ENCODE data around the gene TDRD12. TPM values are rescaled to one million over a fixed set of nuclear protein-coding genes. Genes with fewer than 3 reads are reported as not detected.

The TDRD12 gene
- 0.10 to 0.48 TPM (median 0.12 TPM) in 5 replicates for total RNA-seq (2022; extraction: Qiagen RNA extraction; ENCODE audit: low read depth)

GRCh38 chr19:32719611-32720059, at the start of gene TDRD12:
TDRD12 (plus strand) TSS chr19:32719767; CDS start chr19:32720073, 306 bp downstream.

GRCh38 chr19:32674931-32675719, 44.4 kb upstream of the TDRD12 start, which contains the start of gene ANKRD27:
ANKRD27 (minus strand) TSS chr19:32675180; CDS start chr19:32659015, 16,165 bp downstream.

GRCh38 chr19:32675720-32676185, 43.8 kb upstream of the TDRD12 start, which contains the start of gene RGS9BP:
RGS9BP (plus strand) TSS chr19:32675848; CDS start chr19:32676264, 416 bp downstream.

GRCh38 chr19:32691291-32691951, 28.1 kb upstream of the TDRD12 start, which contains the start of gene NUDT19:
NUDT19 (plus strand) TSS chr19:32691821; CDS start chr19:32691961, 140 bp downstream.

GRCh38 chr19:32869369-32869965, 149.9 kb downstream of the TDRD12 start, which contains the start of gene SLC7A9:
SLC7A9 (minus strand) TSS chr19:32869767; CDS start chr19:32868534, 1,233 bp downstream.

Other genes starting within 250 kb of the TDRD12 start
- 425 to 472 TPM (median 439 TPM) in 5 replicates for gene PDCD5, start 138.6 kb upstream of the TDRD12 start, total RNA-seq (2022; extraction: Qiagen RNA extraction; ENCODE audit: low read depth)
- 30.4 to 42.9 TPM (median 40.8 TPM) in 5 replicates for gene ANKRD27, start 44.6 kb upstream of the TDRD12 start, total RNA-seq (2022; extraction: Qiagen RNA extraction; ENCODE audit: low read depth)
- 0.26 to 0.47 TPM (median 0.30 TPM) in 5 replicates for gene RGS9BP, start 43.9 kb upstream of the TDRD12 start, total RNA-seq (2022; extraction: Qiagen RNA extraction; ENCODE audit: low read depth)
- 34.6 to 39.1 TPM (median 37.7 TPM) in 5 replicates for gene NUDT19, start 27.9 kb upstream of the TDRD12 start, total RNA-seq (2022; extraction: Qiagen RNA extraction; ENCODE audit: low read depth)
- 0.35 to 0.67 TPM (median 0.52 TPM) in 4 of 5 replicates, not detected in the other for gene SLC7A9, start 150.0 kb downstream of the TDRD12 start, total RNA-seq (2022; extraction: Qiagen RNA extraction; ENCODE audit: low read depth)

Data from A549 treated with CpdA at 1 μM for 4 hours (cell line).